Colonic mucosa (tissue), 4 donors: Measurements from ENCODE around the gene MMP7. TPM values are rescaled to one million over a fixed set of nuclear protein-coding genes. Genes with fewer than 3 reads are reported as not detected.

Source experiments
- DNase-seq: peaks from one replicate; pipeline ENCODE4 v3.0.0-alpha.2; 2020
- H3K27ac ChIP-seq: fragments of 200-600 bp; one replicate; pipeline ENCODE4 v1.8.0; 2021
- H3K27me3 ChIP-seq: fragments of 200-600 bp; one replicate; pipeline ENCODE4 v1.8.0; 2021
- H3K36me3 ChIP-seq: fragments of 200-600 bp; one replicate; pipeline ENCODE4 v1.8.0; 2021
- H3K4me1 ChIP-seq: fragments of 200-600 bp; one replicate; pipeline ENCODE4 v1.8.0; 2021; ENCODE audit warnings: mild to moderate bottlenecking
- H3K4me3 ChIP-seq: fragments of 200-600 bp; one replicate; pipeline ENCODE4 v1.8.0; 2021
- H3K9ac ChIP-seq, 2 donors: one replicate each; pipeline ENCODE4 v1.7.0; 2013; ENCODE audit warnings: control low read depth in 2 of 2, low read depth in 2 of 2, low read length in 2 of 2
- H3K9me3 ChIP-seq: fragments of 200-600 bp; one replicate; pipeline ENCODE4 v1.8.0; 2021
- CTCF ChIP-seq: fragments of 200-600 bp; IDR thresholded peaks from one replicate; pipeline ENCODE4 v1.8.0; 2022; ENCODE audit warnings: antibody characterized with exemption, mild to moderate bottlenecking
- intact Hi-C: fragments of 100-400 bp; cut with DNase I; formaldehyde crosslinking; loops from one replicate; pipeline ENCODE4 v1.14.1; 2022
- total RNA-seq, 2 donors: library from RNA; stranded (reverse); fragmentation: NEBNext Ultra II Directional in 1 of 2; extraction: Animal tissue kit (Norgen Biotek cat#: 25700) in 1 of 2; gene quantifications; one replicate each; pipeline ENCODE4 v1.2.1, GENCODE V29; 2021
- donor health status: healthy.
- donor health status: DM: no; HTN: no; CAD: no.
- donor health status: DM: no; HTN: no; CAD: no.

MMP7 gene
- total RNA-seq, 2 donors from 2014 or later, result 0.29 to 1.4 TPM

- no peak for TF ChIP-seq CTCF
- no peaks in the 10 kb centered on the region for H3K36me3 ChIP-seq
- no peak overlapping the region for H3K4me3 ChIP-seq
- peaks cover 6% of the 10 kb centered on the region for H3K4me1 ChIP-seq
- intact Hi-C loops, result no loop called here
- no peak for DNase-seq
- no peaks in the 10 kb centered on the region for H3K27me3 ChIP-seq
- no peak overlapping the region for H3K9ac ChIP-seq
- peak overlapping the region; percentile 4 for H3K27ac ChIP-seq
- H3K9me3 ChIP-seq, result no peaks in the 10 kb centered on the region
These were observed 30.0 kb upstream of the MMP7 start for GRCh38 chr11:102560555-102561011.

GRCh38 chr11:102559839-102560238, 29.3 kb upstream of the MMP7 start:
- no peak overlapping the region for H3K27ac ChIP-seq
- no peaks in the 10 kb centered on the region for H3K9me3 ChIP-seq
- no peak overlapping the region for H3K4me3 ChIP-seq
- no peaks in the 10 kb centered on the region for H3K27me3 ChIP-seq
- no peak overlapping the region for H3K9ac ChIP-seq
- intact Hi-C loops, result no loop called here
- H3K4me1 ChIP-seq, result peaks cover 6% of the 10 kb centered on the region
- DNase-seq, result no peak
- no peak for TF ChIP-seq CTCF
- H3K36me3 ChIP-seq, result no peaks in the 10 kb centered on the region

- H3K36me3 ChIP-seq, result no peaks in the 10 kb centered on the region
- no peaks in the 10 kb centered on the region for H3K9me3 ChIP-seq
- H3K27me3 ChIP-seq, result no peaks in the 10 kb centered on the region
- intact Hi-C loops, result no loop called here
- peaks cover 6% of the 10 kb centered on the region for H3K4me1 ChIP-seq
- DNase-seq, result no peak
- no peak for TF ChIP-seq CTCF
- H3K27ac ChIP-seq, result no peak overlapping the region
- no peak overlapping the region for H3K4me3 ChIP-seq
- no peak overlapping the region for H3K9ac ChIP-seq
These were observed 24.5 kb upstream of the MMP7 start for GRCh38 chr11:102555091-102555490.

- Histone ChIP-seq H3K9ac (no peak overlapping the region), H3K4me3 (no peak overlapping the region), H3K9me3 (no peaks in the 10 kb centered on the region), H3K36me3 (no peaks in the 10 kb centered on the region), H3K27me3 (no peaks in the 10 kb centered on the region), H3K4me1 (no peaks in the 10 kb centered on the region), H3K27ac (no peak overlapping the region)
- intact Hi-C loops, result no loop called here
- no peak for DNase-seq
- TF ChIP-seq CTCF, result no peak
These were observed 23.3 kb upstream of the MMP7 start for GRCh38 chr11:102553835-102554282.

- TF ChIP-seq CTCF, result no peak
- Histone ChIP-seq H3K4me1 (no peaks in the 10 kb centered on the region), H3K36me3 (no peaks in the 10 kb centered on the region), H3K9me3 (no peaks in the 10 kb centered on the region), H3K4me3 (no peak overlapping the region), H3K9ac (no peak overlapping the region), H3K27me3 (no peaks in the 10 kb centered on the region), H3K27ac (no peak overlapping the region)
- DNase-seq, result peak; percentile 50
- intact Hi-C loops, result no loop called here
These were observed 22.1 kb upstream of the MMP7 start for GRCh38 chr11:102552447-102553194.
